OCI-LY3 (cell line): ENCODE data around the gene PPIH.

Source experiments
- EZH2phosphoT487 ChIP-seq: fragments of 200-600 bp; shearing (Covaris generic); IDR thresholded peaks from 2 replicates; pipeline ENCODE4 v1.6.1; 2018; ENCODE audit warnings: antibody characterized with exemption, mixed run types, low read depth
- TF ChIP-seq, protein P1 (sequence below): fragments of 200-600, 300-600 bp; sonication (generic); IDR thresholded peaks from 2 replicates; pipeline ENCODE4 v1.5.1; 2014; ENCODE audit warnings: antibody characterized with exemption, low read length, low read depth

DNA sequence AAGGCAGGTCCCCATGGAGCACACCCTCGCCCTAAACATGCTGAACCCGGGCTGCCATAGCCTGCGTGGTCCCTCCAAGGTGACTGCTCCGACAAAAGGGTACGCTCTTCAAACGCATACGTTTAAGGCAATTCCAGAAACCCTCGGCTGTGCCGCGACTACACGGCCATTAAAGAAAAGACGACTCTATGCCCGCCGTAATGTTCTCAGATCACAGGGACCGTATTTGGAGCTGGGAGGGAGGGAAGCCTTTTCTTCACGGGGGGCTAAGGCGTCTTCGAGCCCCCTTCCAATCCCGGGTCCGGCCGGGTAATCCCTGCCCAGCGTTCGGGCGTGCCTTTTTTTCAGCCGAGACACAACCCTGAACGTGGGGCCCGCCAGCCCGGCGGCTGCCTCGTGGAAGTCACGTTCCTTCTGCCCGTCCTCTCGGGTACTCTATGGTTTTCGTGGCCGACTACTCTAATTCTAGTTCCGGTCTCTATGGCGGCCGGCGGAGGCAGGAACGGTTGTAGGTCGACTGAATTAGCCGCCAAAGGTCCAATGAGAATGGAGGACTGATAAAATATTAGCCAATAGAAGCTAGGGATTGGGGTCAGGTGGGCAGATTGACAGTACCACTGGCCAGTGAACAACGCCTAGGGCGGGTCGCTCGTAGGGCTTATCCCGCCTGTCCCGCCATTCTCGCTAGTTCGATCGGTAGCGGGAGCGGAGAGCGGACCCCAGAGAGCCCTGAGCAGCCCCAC is 23.7 kb downstream of the PPIH start, which contains the start of gene YBX1:
- TF ChIP-seq EZH2phosphoT487, result no peak
- TF ChIP-seq, protein P1, sequence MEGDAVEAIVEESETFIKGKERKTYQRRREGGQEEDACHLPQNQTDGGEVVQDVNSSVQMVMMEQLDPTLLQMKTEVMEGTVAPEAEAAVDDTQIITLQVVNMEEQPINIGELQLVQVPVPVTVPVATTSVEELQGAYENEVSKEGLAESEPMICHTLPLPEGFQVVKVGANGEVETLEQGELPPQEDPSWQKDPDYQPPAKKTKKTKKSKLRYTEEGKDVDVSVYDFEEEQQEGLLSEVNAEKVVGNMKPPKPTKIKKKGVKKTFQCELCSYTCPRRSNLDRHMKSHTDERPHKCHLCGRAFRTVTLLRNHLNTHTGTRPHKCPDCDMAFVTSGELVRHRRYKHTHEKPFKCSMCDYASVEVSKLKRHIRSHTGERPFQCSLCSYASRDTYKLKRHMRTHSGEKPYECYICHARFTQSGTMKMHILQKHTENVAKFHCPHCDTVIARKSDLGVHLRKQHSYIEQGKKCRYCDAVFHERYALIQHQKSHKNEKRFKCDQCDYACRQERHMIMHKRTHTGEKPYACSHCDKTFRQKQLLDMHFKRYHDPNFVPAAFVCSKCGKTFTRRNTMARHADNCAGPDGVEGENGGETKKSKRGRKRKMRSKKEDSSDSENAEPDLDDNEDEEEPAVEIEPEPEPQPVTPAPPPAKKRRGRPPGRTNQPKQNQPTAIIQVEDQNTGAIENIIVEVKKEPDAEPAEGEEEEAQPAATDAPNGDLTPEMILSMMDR, result no peak
